Liver (tissue), 9 donors: ENCODE results near the gene MXD3. TPM values are rescaled to one million over a fixed set of nuclear protein-coding genes. Genes with fewer than 3 reads are reported as not detected.
A peak's percentile ranks its signal among the peaks of the same experiment; 100 is the strongest.

Experiments
- DNase-seq: peaks from one replicate; pipeline ENCODE4 v3.0.0-alpha.2; 2017; ENCODE audit warnings: low spot score
- H3K27ac ChIP-seq, 2 donors: one replicate each; pipeline ENCODE4 v1.7.0; 2013; ENCODE audit warnings: inconsistent platforms in 2 of 2, low read length in 2 of 2, control low read depth in 1 of 2, low read depth in 1 of 2, mild to moderate bottlenecking in 1 of 2
- H3K27me3 ChIP-seq, 4 donors: one replicate each; pipeline versions ENCODE4 v1.6.1 to v1.7.0; 2013; ENCODE audit warnings: low read length in 3 of 4, inconsistent platforms in 1 of 4, mild to moderate bottlenecking in 1 of 4, moderate library complexity in 1 of 4; ENCODE audit not compliant: control insufficient read depth in 4 of 4, insufficient read depth in 4 of 4
- H3K36me3 ChIP-seq, 4 donors: one replicate each; pipeline versions ENCODE4 v1.6.1 to v1.7.0; 2013; ENCODE audit warnings: low read length in 3 of 4, mild to moderate bottlenecking in 3 of 4, low read depth in 1 of 4, moderate library complexity in 1 of 4; ENCODE audit not compliant: control insufficient read depth in 4 of 4, insufficient read depth in 3 of 4
- H3K4me1 ChIP-seq, 4 donors: one replicate each; pipeline versions ENCODE4 v1.6.1 to v1.7.0; 2013; ENCODE audit warnings: low read length in 3 of 4, mild to moderate bottlenecking in 3 of 4, moderate library complexity in 1 of 4; ENCODE audit not compliant: control insufficient read depth in 4 of 4, insufficient read depth in 4 of 4
- H3K4me3 ChIP-seq, 3 donors: one replicate each; pipeline versions ENCODE4 v1.6.1 to v1.7.0; 2013; ENCODE audit warnings: low read length in 3 of 3, control low read depth in 1 of 3, low read depth in 1 of 3, mild to moderate bottlenecking in 1 of 3
- H3K9ac ChIP-seq, 2 donors: one replicate each; pipeline ENCODE4 v1.7.0; 2013; ENCODE audit warnings: low read length in 2 of 2, mild to moderate bottlenecking in 2 of 2, moderate library complexity in 2 of 2, control low read depth in 1 of 2, low read depth in 1 of 2
- H3K9me3 ChIP-seq, 4 donors: one replicate each; pipeline versions ENCODE4 v1.6.1 to v1.7.0; 2013; ENCODE audit warnings: low read length in 3 of 4; ENCODE audit not compliant: control insufficient read depth in 4 of 4
- CTCF ChIP-seq: fragments of 150-350 bp; IDR thresholded peaks from 2 replicates; pipeline ENCODE4 v1.5.1; 2017; ENCODE audit warnings: improper control_type of control experiment, low read depth, low read length; ENCODE audit not compliant: missing input control
- FOXA1 ChIP-seq: IDR thresholded peaks from 2 replicates; pipeline ENCODE4 v1.6.1; 2016; ENCODE audit warnings: antibody characterized with exemption
- FOXA2 ChIP-seq: IDR thresholded peaks from 2 replicates; pipeline ENCODE4 v1.6.1; 2016; ENCODE audit warnings: antibody characterized with exemption
- HNF4A ChIP-seq, 2 donors: conservative IDR thresholded peaks; 2 replicates each; pipeline ENCODE4 v1.6.1; 2016; ENCODE audit warnings: antibody characterized with exemption in 2 of 2, mild to moderate bottlenecking in 2 of 2
- HNF4G ChIP-seq: IDR thresholded peaks from 2 replicates; pipeline ENCODE4 v1.6.1; 2016; ENCODE audit warnings: antibody characterized with exemption
- JUND ChIP-seq, 2 donors: IDR thresholded peaks; 2 replicates each; pipeline ENCODE4 v1.6.1; 2016; ENCODE audit warnings: antibody characterized with exemption in 2 of 2
- MAX ChIP-seq: IDR thresholded peaks from 2 replicates; pipeline ENCODE4 v1.6.1; 2016; ENCODE audit warnings: antibody characterized with exemption
- RAD21 ChIP-seq, 2 donors: IDR thresholded peaks; 2 replicates each; pipeline ENCODE4 v1.6.1; 2016; ENCODE audit warnings: antibody characterized with exemption in 2 of 2, mild to moderate bottlenecking in 2 of 2
- REST ChIP-seq: IDR thresholded peaks from 2 replicates; pipeline ENCODE4 v1.6.1; 2016; ENCODE audit warnings: antibody characterized with exemption, mild to moderate bottlenecking
- RXRA ChIP-seq, 2 donors: IDR thresholded peaks; 2 replicates each; pipeline ENCODE4 v1.6.1; 2017 to 2018; ENCODE audit warnings: antibody characterized with exemption in 2 of 2, mild to moderate bottlenecking in 1 of 2
- SP1 ChIP-seq: IDR thresholded peaks from 2 replicates; pipeline ENCODE4 v1.6.1; 2018; ENCODE audit warnings: antibody characterized with exemption, mild to moderate bottlenecking
- TAF1 ChIP-seq: conservative IDR thresholded peaks from 2 replicates; pipeline ENCODE4 v1.6.1; 2016; ENCODE audit warnings: antibody characterized with exemption, mild to moderate bottlenecking
- YY1 ChIP-seq: IDR thresholded peaks from 2 replicates; pipeline ENCODE4 v1.6.1; 2016; ENCODE audit warnings: antibody characterized with exemption, mild to moderate bottlenecking
- ZBTB33 ChIP-seq: IDR thresholded peaks from 2 replicates; pipeline ENCODE4 v1.6.1; 2016; ENCODE audit warnings: antibody characterized with exemption
- WGBS: extraction: QIAGEN DNeasy Blood & Tissue Kit; methylation state at CpG from one replicate; pipeline ENCODE4 v1.1.7; 2013; 5-methylcytosine and 5-hydroxymethylcytosine counted together
- polyA plus RNA-seq, 2 donors: library from polyadenylated mRNA; stranded (reverse) in 1 of 2; unstranded in 1 of 2; fragments of 200-250 nt in 1 of 2; fragments of >200 nt in 1 of 2; fragmentation: Nextera tagmentation in 1 of 2; extraction: Ambion mirVana in 1 of 2; gene quantifications; one replicate each; pipeline versions ENCODE4 v1.2.1 to v1.2.3, GENCODE V29; 2013 to 2015
- total RNA-seq, 2 donors: library from RNA; depleted of rRNA; stranded (reverse); fragments of >200 nt; gene quantifications; one replicate each; pipeline ENCODE4 v1.2.3, GENCODE V29; 2014
- donor health status: healthy.
- donor health status: healthy.
- donor health status: healthy.
- donor health status: healthy.
- donor health status: healthy.

Gene MXD3
- total and polyA plus RNA-seq, 4 donors, result 1.9 to 36.8 (median 7.0) TPM

- peak in 1 of 2 donors; percentile 7 for TF ChIP-seq HNF4A (conservative IDR thresholded peaks at IDR 0.05)
- TF ChIP-seq ZBTB33, result no peak
- TF ChIP-seq MAX, result no peak
Measured at GRCh38 chr5:177301503-177302165, 10.1 kb downstream of the MXD3 start (continued).

- Histone ChIP-seq H3K4me1 (peaks cover 13 to 42% (median 30%) of the 10 kb centered on the region in 4 donors), H3K36me3 (peaks cover 1 to 9% (median 6%) of the 10 kb centered on the region in 4 donors), H3K27ac (peak overlapping the region; percentile 84 to 89), H3K27me3 (no peaks in the 10 kb centered on the region), H3K9me3 (no peaks in the 10 kb centered on the region), H3K4me3 (no peak overlapping the region), H3K9ac (peak overlapping the region in 1 of 2 donors; percentile 31)
- TF ChIP-seq HNF4G (no peak), JUND (IDR thresholded peaks at IDR 0.05) (no peak), ZBTB33 (no peak), SP1 (no peak), TAF1 (no peak), CTCF (no peak), RXRA (IDR thresholded peaks at IDR 0.05) (no peak), FOXA2 (no peak), MAX (no peak), YY1 (no peak), REST (no peak), FOXA1 (no peak), HNF4A (conservative IDR thresholded peaks at IDR 0.05) (no peak), RAD21 (IDR thresholded peaks at IDR 0.05) (no peak)
- WGBS, result 93% methylated on average over 2 of the region's 2 CpGs
- DNase-seq, result no peak
Measured at GRCh38 chr5:177300951-177301350, 10.7 kb downstream of the MXD3 start.
